ENCODE data around the gene GMCL2.

Gene GMCL2

DNA sequence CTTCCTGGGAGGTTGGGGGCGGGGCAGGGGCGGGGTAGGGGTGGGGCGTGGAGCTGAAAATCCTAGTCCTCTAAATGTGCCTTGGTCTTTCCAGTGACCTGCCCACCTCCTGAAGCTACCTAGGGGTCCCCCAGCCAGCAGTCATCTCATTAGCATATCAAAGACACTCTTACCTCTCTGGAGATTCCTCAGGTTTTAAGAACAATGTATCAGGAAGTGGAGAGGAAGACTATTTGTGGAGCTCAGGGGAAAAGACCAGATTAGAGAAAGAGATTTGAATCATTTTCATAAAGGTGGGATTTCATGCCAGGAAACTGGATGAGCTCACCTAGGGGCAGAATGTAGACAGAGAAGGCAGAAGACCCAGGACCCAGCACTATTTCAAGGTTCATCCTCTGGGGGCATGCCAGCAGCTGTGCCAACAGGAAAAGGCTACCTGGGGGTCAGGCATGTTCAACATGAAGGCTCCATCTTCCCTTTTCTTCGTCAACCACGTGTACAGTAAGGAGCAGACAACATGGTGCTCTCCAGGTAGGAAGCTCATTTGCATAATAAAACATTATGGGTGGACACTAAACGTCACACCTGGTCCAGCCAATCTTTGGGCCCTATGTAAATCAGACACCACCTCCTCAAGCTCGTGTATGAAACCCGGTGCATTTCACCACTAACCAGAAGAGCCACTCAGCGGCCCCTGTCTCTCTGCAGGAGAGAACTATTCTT, 6.9 kb downstream of the GMCL2 start:
- Histone ChIP-seq H3K4me3 (ENCODE audit: low read depth, low read length) (no peak overlapping the region), H3K36me3 (ENCODE audit: insufficient read depth, low read length) (no peaks in the 10 kb centered on the region), H3K79me2 (ENCODE audit: control insufficient read depth, insufficient read depth, low read length, unreplicated experiment) (no peaks in the 10 kb centered on the region), H3K27ac (ENCODE audit: low read depth, low read length) (no peak overlapping the region), H2AFZ (ENCODE audit: low read length, unreplicated experiment) (no peak overlapping the region), H3K27me3 (ENCODE audit: insufficient read depth, low read length) (peaks cover 5% of the 10 kb centered on the region; the same call in 1 of the 2 replicates), H3K4me1 (ENCODE audit: control insufficient read depth, insufficient read depth, low read length, unreplicated experiment) (no peaks in the 10 kb centered on the region)

DNA sequence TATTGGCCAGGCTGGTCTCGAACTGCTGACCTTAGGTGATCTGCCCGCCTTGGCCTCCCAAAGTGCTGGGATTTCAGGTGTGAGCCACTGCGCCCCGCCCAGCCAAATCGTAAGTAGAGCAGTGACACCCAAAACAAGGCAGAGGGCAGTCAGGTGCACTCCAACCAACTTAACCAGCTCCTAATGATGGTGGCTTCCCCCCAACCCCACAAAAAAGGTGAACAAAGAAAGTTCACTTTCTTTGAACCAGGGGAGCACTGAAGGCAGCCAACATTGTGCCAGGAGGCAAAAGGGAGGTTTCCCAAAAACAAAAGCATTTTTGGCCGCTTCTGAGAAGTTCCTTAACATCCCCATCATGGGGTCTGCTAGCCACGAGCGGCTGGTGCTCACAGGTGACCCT, 9.6 kb downstream of the GMCL2 start:
- Histone ChIP-seq H2AFZ (ENCODE audit: low read length, unreplicated experiment) (no peak overlapping the region), H3K27me3 (ENCODE audit: insufficient read depth, low read length) (peaks cover 5% of the 10 kb centered on the region; the same call in 1 of the 2 replicates), H3K79me2 (ENCODE audit: control insufficient read depth, insufficient read depth, low read length, unreplicated experiment) (no peaks in the 10 kb centered on the region), H3K36me3 (ENCODE audit: insufficient read depth, low read length) (no peaks in the 10 kb centered on the region), H3K4me1 (ENCODE audit: control insufficient read depth, insufficient read depth, low read length, unreplicated experiment) (no peaks in the 10 kb centered on the region), H3K4me3 (ENCODE audit: low read depth, low read length) (no peak overlapping the region), H3K27ac (ENCODE audit: low read depth, low read length) (no peak overlapping the region)

DNA sequence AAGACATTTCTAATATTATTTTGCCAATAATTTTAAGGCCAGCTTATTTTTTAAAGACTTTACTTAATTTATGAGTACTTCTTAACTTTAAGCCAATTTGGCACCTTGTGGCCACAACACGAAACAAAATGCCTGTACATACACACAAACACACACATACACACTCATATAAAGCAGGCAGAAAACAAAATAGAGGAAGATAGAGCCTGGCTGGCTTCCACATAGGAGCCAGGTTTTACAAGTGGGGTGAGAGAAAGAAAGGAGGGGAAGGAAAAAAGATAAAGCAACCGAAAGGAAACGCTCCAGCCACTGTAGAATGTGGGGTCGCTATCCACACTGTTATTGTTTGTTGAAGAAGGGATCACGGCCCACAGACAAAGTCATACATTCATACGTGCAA, 10.4 kb downstream of the GMCL2 start:
- Histone ChIP-seq H3K79me2 (ENCODE audit: control insufficient read depth, insufficient read depth, low read length, unreplicated experiment) (no peaks in the 10 kb centered on the region), H3K4me3 (ENCODE audit: low read depth, low read length) (no peak overlapping the region), H3K27ac (ENCODE audit: low read depth, low read length) (no peak overlapping the region), H3K36me3 (ENCODE audit: insufficient read depth, low read length) (no peaks in the 10 kb centered on the region), H2AFZ (ENCODE audit: low read length, unreplicated experiment) (no peak overlapping the region), H3K27me3 (ENCODE audit: insufficient read depth, low read length) (peaks cover 5% of the 10 kb centered on the region; the same call in 1 of the 2 replicates), H3K4me1 (ENCODE audit: control insufficient read depth, insufficient read depth, low read length, unreplicated experiment) (no peaks in the 10 kb centered on the region)

DNA sequence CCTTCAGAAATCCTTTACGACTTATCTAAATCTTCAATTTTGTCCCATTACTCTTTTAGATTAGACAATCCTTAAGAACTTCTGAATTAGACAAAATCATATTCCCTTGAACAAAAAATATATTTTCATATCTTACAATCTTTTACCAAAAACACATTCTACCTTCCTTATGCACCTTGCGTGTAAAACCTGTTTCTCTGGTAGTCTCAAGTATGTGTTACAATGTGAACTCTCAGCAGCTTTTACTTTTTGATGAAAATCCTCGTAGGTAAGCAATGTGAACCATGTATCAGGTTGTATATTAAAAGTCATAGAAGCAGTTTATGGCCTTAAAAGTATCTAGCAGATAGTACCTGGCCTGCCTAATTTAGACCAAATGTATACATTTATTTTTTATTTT, 12.7 kb downstream of the GMCL2 start:
- no peak overlapping the region for H3K4me3 ChIP-seq (ENCODE audit: low read depth, low read length)
- H3K27ac ChIP-seq (ENCODE audit: low read depth, low read length), result no peak overlapping the region
- H3K79me2 ChIP-seq (ENCODE audit: control insufficient read depth, insufficient read depth, low read length, unreplicated experiment), result no peaks in the 10 kb centered on the region
- H3K4me1 ChIP-seq (ENCODE audit: control insufficient read depth, insufficient read depth, low read length, unreplicated experiment), result no peaks in the 10 kb centered on the region
- H3K27me3 ChIP-seq (ENCODE audit: insufficient read depth, low read length), result peaks cover 9% of the 10 kb centered on the region
- H3K36me3 ChIP-seq (ENCODE audit: insufficient read depth, low read length), result no peaks in the 10 kb centered on the region
- H2AFZ ChIP-seq (ENCODE audit: low read length, unreplicated experiment), result no peak overlapping the region

DNA sequence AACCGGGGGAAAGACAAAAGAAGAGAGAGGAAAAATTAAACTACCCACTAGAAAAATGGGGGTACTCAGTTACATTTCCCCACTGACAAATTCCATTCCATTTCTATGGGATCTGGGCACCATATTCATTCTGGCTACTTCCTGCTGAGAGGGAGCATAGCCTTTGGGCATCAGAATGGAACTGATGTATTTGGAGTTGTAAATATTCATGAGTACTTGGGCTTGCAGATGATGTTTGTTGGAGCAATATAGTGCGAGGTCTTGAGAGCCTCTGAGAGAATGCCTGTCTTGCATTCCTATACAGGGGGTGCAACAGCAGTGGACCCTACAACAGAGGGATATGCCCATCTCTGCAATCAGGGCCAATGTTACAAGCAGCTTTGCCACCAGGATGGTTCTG, 16.7 kb downstream of the GMCL2 start:
- peaks cover 24% of the 10 kb centered on the region for H3K27me3 ChIP-seq (ENCODE audit: insufficient read depth, low read length)
- H3K27ac ChIP-seq (ENCODE audit: low read depth, low read length), result no peak overlapping the region
- H3K4me1 ChIP-seq (ENCODE audit: control insufficient read depth, insufficient read depth, low read length, unreplicated experiment), result no peaks in the 10 kb centered on the region
- H3K4me3 ChIP-seq (ENCODE audit: low read depth, low read length), result no peak overlapping the region
- no peak overlapping the region for H2AFZ ChIP-seq (ENCODE audit: low read length, unreplicated experiment)
- H3K79me2 ChIP-seq (ENCODE audit: control insufficient read depth, insufficient read depth, low read length, unreplicated experiment), result no peaks in the 10 kb centered on the region
- no peaks in the 10 kb centered on the region for H3K36me3 ChIP-seq (ENCODE audit: insufficient read depth, low read length)

DNA sequence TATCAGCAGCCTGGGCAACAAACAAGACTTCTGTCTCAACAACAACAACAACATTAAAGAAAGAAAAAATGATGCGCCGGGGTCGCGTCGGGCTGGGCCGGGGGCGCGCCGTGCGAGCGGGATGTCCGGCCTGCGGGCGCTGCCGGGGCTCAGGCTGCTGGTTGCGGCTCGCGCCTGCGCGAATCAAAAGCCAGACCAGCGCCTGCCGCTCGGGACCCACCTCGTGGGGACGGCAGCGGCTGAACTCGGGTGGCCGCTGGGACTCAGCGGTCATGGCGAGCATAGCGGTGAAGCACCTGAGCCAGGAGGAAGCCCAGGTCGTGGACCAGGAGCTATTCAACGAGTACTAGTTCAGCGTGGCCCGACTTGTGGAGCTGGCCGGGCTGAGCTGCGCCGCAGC, 21.6 kb downstream of the GMCL2 start:
- no peaks in the 10 kb centered on the region for H3K4me1 ChIP-seq (ENCODE audit: control insufficient read depth, insufficient read depth, low read length, unreplicated experiment)
- H3K36me3 ChIP-seq (ENCODE audit: insufficient read depth, low read length), result no peaks in the 10 kb centered on the region
- H3K79me2 ChIP-seq (ENCODE audit: control insufficient read depth, insufficient read depth, low read length, unreplicated experiment), result no peaks in the 10 kb centered on the region
- peaks cover 48% of the 10 kb centered on the region for H3K27me3 ChIP-seq (ENCODE audit: insufficient read depth, low read length)
- H3K27ac ChIP-seq (ENCODE audit: low read depth, low read length), result no peak overlapping the region
- H3K4me3 ChIP-seq (ENCODE audit: low read depth, low read length), result no peak overlapping the region
- no peak overlapping the region for H2AFZ ChIP-seq (ENCODE audit: low read length, unreplicated experiment)

DNA sequence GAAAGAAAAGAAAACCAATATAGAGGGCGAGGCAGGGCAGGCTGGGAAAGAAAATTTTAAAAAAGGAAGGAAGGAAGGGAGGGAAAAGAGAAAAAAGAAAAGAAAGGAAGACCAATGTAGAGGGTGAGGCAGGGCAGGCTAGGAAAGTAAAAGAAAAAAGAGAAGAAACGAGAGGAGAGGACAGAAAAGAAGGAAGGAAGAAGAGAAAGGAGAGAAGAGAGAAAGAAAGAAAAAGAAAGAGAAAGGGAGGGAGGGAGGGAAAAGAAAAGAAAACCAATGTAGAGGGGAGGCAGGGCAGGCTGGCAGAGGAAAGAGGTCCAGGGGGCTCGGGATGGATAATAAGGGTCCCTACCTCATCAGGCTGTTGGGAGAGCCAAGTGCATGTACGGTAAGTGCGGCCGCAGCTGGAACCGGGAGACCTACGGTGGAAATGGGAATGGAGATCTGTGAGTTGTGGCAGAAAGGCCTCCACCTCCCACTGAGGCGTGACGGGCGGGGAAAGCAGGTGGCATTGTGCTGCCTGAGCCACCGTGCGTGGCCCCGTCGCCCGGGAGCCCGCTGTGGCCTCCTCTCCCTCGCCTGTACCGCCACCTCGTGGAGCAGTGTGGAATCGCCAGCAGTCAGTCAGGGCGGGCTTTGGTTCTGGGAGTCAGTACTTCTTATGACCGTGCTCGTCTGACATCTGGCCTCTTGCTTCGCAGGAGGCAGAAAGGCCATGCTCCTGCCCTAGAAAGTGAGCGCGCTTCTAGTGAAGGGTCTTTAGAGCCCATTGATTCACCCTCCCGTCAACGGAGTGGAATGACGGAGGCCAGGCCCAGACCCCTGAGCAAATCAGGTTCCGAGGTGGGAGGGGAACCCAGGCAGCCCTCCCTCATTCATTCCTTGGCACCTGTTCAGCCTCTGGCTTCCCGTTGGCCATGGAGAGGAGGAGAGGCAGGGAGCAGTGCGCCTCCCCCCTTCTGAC, 23.1 kb downstream of the GMCL2 start:
- H3K27me3 ChIP-seq (ENCODE audit: insufficient read depth, low read length), result peaks cover 40% of the 10 kb centered on the region
- H3K36me3 ChIP-seq (ENCODE audit: insufficient read depth, low read length), result no peaks in the 10 kb centered on the region
- H3K27ac ChIP-seq (ENCODE audit: low read depth, low read length), result no peak overlapping the region
- no peaks in the 10 kb centered on the region for H3K79me2 ChIP-seq (ENCODE audit: control insufficient read depth, insufficient read depth, low read length, unreplicated experiment)
- H2AFZ ChIP-seq (ENCODE audit: low read length, unreplicated experiment), result peak overlapping the region; percentile 1
- no peaks in the 10 kb centered on the region for H3K4me1 ChIP-seq (ENCODE audit: control insufficient read depth, insufficient read depth, low read length, unreplicated experiment)
- H3K4me3 ChIP-seq (ENCODE audit: low read depth, low read length), result peak overlapping the region; percentile 52

DNA sequence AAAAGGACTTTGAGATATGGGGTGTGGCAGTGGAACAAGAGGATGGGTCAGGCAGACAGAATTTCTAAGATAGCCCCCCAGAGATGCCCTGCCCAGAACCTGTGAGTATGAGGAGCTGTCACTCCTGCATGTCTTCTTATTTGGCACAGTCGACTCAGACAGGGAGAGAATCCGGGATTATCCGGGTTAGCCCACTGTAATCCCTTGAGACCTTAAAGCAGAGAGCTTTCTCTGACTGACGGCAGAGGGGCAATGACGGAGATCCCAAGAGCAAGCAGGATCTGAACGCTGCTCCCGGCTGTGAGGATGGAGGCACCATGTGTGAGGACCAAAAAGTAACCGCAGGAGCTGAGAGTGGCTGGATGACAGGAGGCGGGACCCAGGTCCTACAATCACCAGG, 24.7 kb downstream of the GMCL2 start:
- Histone ChIP-seq H3K36me3 (ENCODE audit: insufficient read depth, low read length) (no peaks in the 10 kb centered on the region), H3K4me1 (ENCODE audit: control insufficient read depth, insufficient read depth, low read length, unreplicated experiment) (no peaks in the 10 kb centered on the region), H3K27me3 (ENCODE audit: insufficient read depth, low read length) (peaks cover 40% of the 10 kb centered on the region), H3K79me2 (ENCODE audit: control insufficient read depth, insufficient read depth, low read length, unreplicated experiment) (no peaks in the 10 kb centered on the region), H3K27ac (ENCODE audit: low read depth, low read length) (no peak overlapping the region), H3K4me3 (ENCODE audit: low read depth, low read length) (no peak overlapping the region), H2AFZ (ENCODE audit: low read length, unreplicated experiment) (no peak overlapping the region)

DNA sequence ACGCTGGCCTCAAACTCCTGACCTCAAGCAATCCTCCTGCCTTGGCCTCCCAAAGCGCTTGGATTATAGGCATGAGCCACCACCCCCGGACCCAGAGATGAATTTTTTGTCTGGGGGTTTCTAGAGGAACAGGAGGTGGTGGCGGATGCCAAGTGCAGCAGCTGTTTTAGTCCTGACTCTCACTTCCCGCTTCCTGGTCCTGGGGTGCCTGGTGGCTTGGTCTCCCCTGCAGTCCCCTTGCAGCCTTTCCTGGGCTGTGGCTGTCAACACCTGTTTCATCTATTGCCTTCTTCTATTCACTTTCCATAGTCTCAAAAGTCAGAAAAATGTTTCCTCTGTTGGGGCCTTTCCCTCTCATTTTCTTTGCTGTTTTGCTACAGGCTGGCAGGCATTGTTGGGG, 27.0 kb downstream of the GMCL2 start:
- Histone ChIP-seq H3K27me3 (ENCODE audit: insufficient read depth, low read length) (peaks cover 24% of the 10 kb centered on the region), H3K79me2 (ENCODE audit: control insufficient read depth, insufficient read depth, low read length, unreplicated experiment) (no peaks in the 10 kb centered on the region), H3K4me1 (ENCODE audit: control insufficient read depth, insufficient read depth, low read length, unreplicated experiment) (no peaks in the 10 kb centered on the region), H3K36me3 (ENCODE audit: insufficient read depth, low read length) (no peaks in the 10 kb centered on the region), H3K4me3 (ENCODE audit: low read depth, low read length) (no peak overlapping the region), H3K27ac (ENCODE audit: low read depth, low read length) (no peak overlapping the region), H2AFZ (ENCODE audit: low read length, unreplicated experiment) (no peak overlapping the region)

DNA sequence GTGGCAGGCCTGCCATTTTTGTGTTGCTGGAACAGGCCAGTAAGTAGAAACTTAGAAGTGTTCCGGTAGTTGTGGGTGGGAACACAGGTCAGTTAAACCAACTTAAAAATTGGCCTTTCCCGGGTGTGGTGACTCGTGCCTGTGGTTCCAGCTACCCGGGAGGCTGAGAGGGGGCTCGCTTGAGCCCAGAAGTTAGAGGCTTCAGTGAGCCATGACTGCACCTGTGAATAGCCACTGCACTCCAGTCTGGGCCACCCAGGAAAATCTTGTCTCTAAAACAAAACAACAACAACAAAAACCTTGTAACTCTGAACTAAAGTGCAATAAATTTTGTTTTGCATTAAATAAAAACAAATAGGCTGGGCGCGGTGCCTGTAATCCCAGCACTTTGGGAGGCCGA, 32.1 kb downstream of the GMCL2 start:
- H3K4me3 ChIP-seq (ENCODE audit: low read depth, low read length), result no peak overlapping the region
- no peaks in the 10 kb centered on the region for H3K27me3 ChIP-seq (ENCODE audit: insufficient read depth, low read length)
- H3K79me2 ChIP-seq (ENCODE audit: control insufficient read depth, insufficient read depth, low read length, unreplicated experiment), result peaks cover 11% of the 10 kb centered on the region
- peaks cover 5% of the 10 kb centered on the region; the same call in 1 of the 2 replicates for H3K36me3 ChIP-seq (ENCODE audit: insufficient read depth, low read length)
- no peak overlapping the region for H3K27ac ChIP-seq (ENCODE audit: low read depth, low read length)
- H3K4me1 ChIP-seq (ENCODE audit: control insufficient read depth, insufficient read depth, low read length, unreplicated experiment), result peaks cover 20% of the 10 kb centered on the region
- H2AFZ ChIP-seq (ENCODE audit: low read length, unreplicated experiment), result no peak overlapping the region
